ENCODE results near the gene TCIRG1.
A peak's percentile ranks its signal among the peaks of the same experiment; 100 is the strongest.

The TCIRG1 gene, protein sequence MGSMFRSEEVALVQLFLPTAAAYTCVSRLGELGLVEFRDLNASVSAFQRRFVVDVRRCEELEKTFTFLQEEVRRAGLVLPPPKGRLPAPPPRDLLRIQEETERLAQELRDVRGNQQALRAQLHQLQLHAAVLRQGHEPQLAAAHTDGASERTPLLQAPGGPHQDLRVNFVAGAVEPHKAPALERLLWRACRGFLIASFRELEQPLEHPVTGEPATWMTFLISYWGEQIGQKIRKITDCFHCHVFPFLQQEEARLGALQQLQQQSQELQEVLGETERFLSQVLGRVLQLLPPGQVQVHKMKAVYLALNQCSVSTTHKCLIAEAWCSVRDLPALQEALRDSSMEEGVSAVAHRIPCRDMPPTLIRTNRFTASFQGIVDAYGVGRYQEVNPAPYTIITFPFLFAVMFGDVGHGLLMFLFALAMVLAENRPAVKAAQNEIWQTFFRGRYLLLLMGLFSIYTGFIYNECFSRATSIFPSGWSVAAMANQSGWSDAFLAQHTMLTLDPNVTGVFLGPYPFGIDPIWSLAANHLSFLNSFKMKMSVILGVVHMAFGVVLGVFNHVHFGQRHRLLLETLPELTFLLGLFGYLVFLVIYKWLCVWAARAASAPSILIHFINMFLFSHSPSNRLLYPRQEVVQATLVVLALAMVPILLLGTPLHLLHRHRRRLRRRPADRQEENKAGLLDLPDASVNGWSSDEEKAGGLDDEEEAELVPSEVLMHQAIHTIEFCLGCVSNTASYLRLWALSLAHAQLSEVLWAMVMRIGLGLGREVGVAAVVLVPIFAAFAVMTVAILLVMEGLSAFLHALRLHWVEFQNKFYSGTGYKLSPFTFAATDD

GRCh38 chr11:68038718-68039525, at the start of gene TCIRG1:
TSS of gene TCIRG1 (plus strand) at chr11:68039025. CDS start at chr11:68041272, 2,247 bp downstream.
- TF ChIP-seq TEAD4 (IDR thresholded peaks at IDR 0.05) = no peak
- TF ChIP-seq, protein P1, sequence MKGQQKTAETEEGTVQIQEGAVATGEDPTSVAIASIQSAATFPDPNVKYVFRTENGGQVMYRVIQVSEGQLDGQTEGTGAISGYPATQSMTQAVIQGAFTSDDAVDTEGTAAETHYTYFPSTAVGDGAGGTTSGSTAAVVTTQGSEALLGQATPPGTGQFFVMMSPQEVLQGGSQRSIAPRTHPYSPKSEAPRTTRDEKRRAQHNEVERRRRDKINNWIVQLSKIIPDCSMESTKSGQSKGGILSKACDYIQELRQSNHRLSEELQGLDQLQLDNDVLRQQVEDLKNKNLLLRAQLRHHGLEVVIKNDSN (IDR thresholded peaks at IDR 0.05) = no peak
- no peak for TF ChIP-seq REST (IDR thresholded peaks at IDR 0.05; ENCODE audit: low read depth)
- no peak for TF ChIP-seq CEBPB (IDR thresholded peaks at IDR 0.05)
- peak; percentile 38; the same call in 1 of the 2 replicates for TF ChIP-seq ZBTB7A (IDR thresholded peaks at IDR 0.05; ENCODE audit: low read depth)
- no peak; the same call in 1 of the 2 replicates for TF ChIP-seq MAX (IDR thresholded peaks at IDR 0.05)
- TF ChIP-seq EGR1 (IDR thresholded peaks at IDR 0.05) = no peak
- no peak for TF ChIP-seq FOXM1 (IDR thresholded peaks at IDR 0.05; ENCODE audit: borderline replicate concordance, low read depth)
- TF ChIP-seq TCF12 (IDR thresholded peaks at IDR 0.05; ENCODE audit: low read depth) = peak; percentile 2; the same call in 1 of the 2 replicates
- TF ChIP-seq EP300 (IDR thresholded peaks at IDR 0.05; ENCODE audit: borderline replicate concordance) = no peak
- TF ChIP-seq YY1 (IDR thresholded peaks at IDR 0.05; ENCODE audit: low read depth) = no peak
- TF ChIP-seq TAF1 (IDR thresholded peaks at IDR 0.05; ENCODE audit: low read depth) = peak; percentile 61; the same call in 1 of the 2 replicates
- TF ChIP-seq RAD21 (IDR thresholded peaks at IDR 0.05; ENCODE audit: low read depth) = no peak; the same call in 1 of the 2 replicates

GRCh38 chr11:67993821-67994220, 45.0 kb upstream of the TCIRG1 start:
- TF ChIP-seq RAD21 (IDR thresholded peaks at IDR 0.05; ENCODE audit: low read depth) = peak; percentile 66
- peak; percentile 75 for TF ChIP-seq MAX (IDR thresholded peaks at IDR 0.05)

- TF ChIP-seq FOXM1 (IDR thresholded peaks at IDR 0.05; ENCODE audit: borderline replicate concordance, low read depth) = no peak
- no peak for TF ChIP-seq MAX (IDR thresholded peaks at IDR 0.05)
- no peak for TF ChIP-seq TEAD4 (IDR thresholded peaks at IDR 0.05)
- no peak for TF ChIP-seq EP300 (IDR thresholded peaks at IDR 0.05; ENCODE audit: borderline replicate concordance)
- no peak for TF ChIP-seq EGR1 (IDR thresholded peaks at IDR 0.05)
- TF ChIP-seq ZBTB7A (IDR thresholded peaks at IDR 0.05; ENCODE audit: low read depth) = no peak
- TF ChIP-seq TCF12 (IDR thresholded peaks at IDR 0.05; ENCODE audit: low read depth) = no peak
Measured at GRCh38 chr11:67996051-67996450, 42.8 kb upstream of the TCIRG1 start.

- TF ChIP-seq ZBTB7A (IDR thresholded peaks at IDR 0.05; ENCODE audit: low read depth) (no peak), TAF1 (IDR thresholded peaks at IDR 0.05; ENCODE audit: low read depth) (no peak), YY1 (IDR thresholded peaks at IDR 0.05; ENCODE audit: low read depth) (no peak), TCF12 (IDR thresholded peaks at IDR 0.05; ENCODE audit: low read depth) (no peak), MAX (IDR thresholded peaks at IDR 0.05) (no peak; the same call in 1 of the 2 replicates)
- TF ChIP-seq, protein P1 (IDR thresholded peaks at IDR 0.05) = peak; percentile 95
Measured at GRCh38 chr11:67996622-67997474, 42.0 kb upstream of the TCIRG1 start.

DNA sequence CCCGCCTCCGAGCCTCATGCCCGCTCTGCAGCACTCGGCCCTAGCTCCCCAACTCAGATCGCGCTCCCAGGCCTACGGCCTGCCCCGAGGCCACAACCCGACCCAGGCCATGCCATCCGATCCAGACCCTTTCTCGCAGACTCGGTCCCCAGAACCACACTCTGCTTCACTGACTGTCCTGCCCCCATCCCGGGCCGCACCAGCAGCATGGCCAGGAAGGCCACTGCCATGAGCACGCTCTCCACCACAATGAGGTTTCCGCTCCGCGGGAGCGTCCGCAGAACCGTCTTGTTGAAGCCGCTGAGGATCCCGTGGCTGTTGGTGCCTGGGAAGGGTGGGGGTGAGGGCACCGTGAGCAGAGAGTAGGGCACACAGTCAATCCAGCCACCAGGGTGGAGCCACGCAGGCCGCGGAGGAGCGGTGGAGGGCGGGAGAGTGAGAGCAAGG, 41.3 kb upstream of the TCIRG1 start:
- no peak for TF ChIP-seq FOXM1 (IDR thresholded peaks at IDR 0.05; ENCODE audit: borderline replicate concordance, low read depth)
- TF ChIP-seq NFIC (IDR thresholded peaks at IDR 0.05) = no peak
- no peak for TF ChIP-seq RAD21 (IDR thresholded peaks at IDR 0.05; ENCODE audit: low read depth)
- TF ChIP-seq EGR1 (IDR thresholded peaks at IDR 0.05) = no peak
- no peak for TF ChIP-seq TAF1 (IDR thresholded peaks at IDR 0.05; ENCODE audit: low read depth)
- no peak for TF ChIP-seq EP300 (IDR thresholded peaks at IDR 0.05; ENCODE audit: borderline replicate concordance)
- TF ChIP-seq, protein P1 (IDR thresholded peaks at IDR 0.05) = no peak
- TF ChIP-seq TCF12 (IDR thresholded peaks at IDR 0.05; ENCODE audit: low read depth) = no peak
- TF ChIP-seq TEAD4 (IDR thresholded peaks at IDR 0.05) = no peak
- no peak for TF ChIP-seq YY1 (IDR thresholded peaks at IDR 0.05; ENCODE audit: low read depth)
- TF ChIP-seq MAX (IDR thresholded peaks at IDR 0.05) = no peak
- no peak for TF ChIP-seq CREB1 (IDR thresholded peaks at IDR 0.05; ENCODE audit: low read depth)
- TF ChIP-seq REST (IDR thresholded peaks at IDR 0.05; ENCODE audit: low read depth) = no peak
